Activated CD8-positive, alpha-beta T cell treated with anti-CD3 and anti-CD28 coated beads for 36 hours (primary cell): ENCODE results near the gene ADAM33. TPM values are rescaled to one million over a fixed set of nuclear protein-coding genes. Genes with fewer than 3 reads are reported as not detected.

Source experiments
- ATAC-seq: fragments of 200-7000 bp; cut with Tn5 transposase; one replicate; pipeline ENCODE4 v1.10.0; 2021; ENCODE audit warnings: mild to moderate bottlenecking, moderate library complexity
- CTCF ChIA-PET: fragments of 350-600 bp; sonication (Branson Sonifier 250); formaldehyde crosslinking; loops from one replicate; lab custom pipeline; 2021; ENCODE audit warnings: antibody characterized with exemption; lab: Charles Lee
- POLR2A ChIA-PET: fragments of 350-600 bp; sonication (Branson Sonifier 250); formaldehyde crosslinking; loops from one replicate; lab custom pipeline; 2021; ENCODE audit warnings: antibody characterized with exemption; lab: Charles Lee
- DNase-seq: peaks from one replicate; pipeline ENCODE4 v3.0.0-alpha.2; 2020
- H3K27ac Mint-ChIP-seq: one replicate; pipeline ENCODE4 v1.8.0; 2021; ENCODE audit warnings: mild to moderate bottlenecking, mixed read lengths
- H3K27me3 Mint-ChIP-seq: one replicate; pipeline ENCODE4 v1.8.0; 2021; ENCODE audit warnings: mixed read lengths
- H3K36me3 Mint-ChIP-seq: one replicate; pipeline ENCODE4 v1.8.0; 2021; ENCODE audit warnings: low read depth, mixed read lengths
- H3K4me1 Mint-ChIP-seq: one replicate; pipeline ENCODE4 v1.8.0; 2021; ENCODE audit warnings: low read depth, mixed read lengths
- H3K4me3 Mint-ChIP-seq: one replicate; pipeline ENCODE4 v1.8.0; 2021; ENCODE audit warnings: mild to moderate bottlenecking, moderate library complexity, mixed read lengths
- H3K9me3 Mint-ChIP-seq: one replicate; pipeline ENCODE4 v1.8.0; 2021; ENCODE audit warnings: mixed read lengths
- CTCF ChIP-seq: fragments of 200-600 bp; IDR thresholded peaks from one replicate; pipeline ENCODE4 v1.8.0; 2022; ENCODE audit warnings: antibody characterized with exemption, mild to moderate bottlenecking
- intact Hi-C: fragments of 100-400 bp; cut with micrococcal nuclease; formaldehyde crosslinking; loops from one replicate; pipeline ENCODE4 v1.10.0; 2022
- total RNA-seq, 2 experiments: library from RNA; stranded (reverse); gene quantifications; one replicate each; pipeline ENCODE4 v1.2.3, GENCODE V29; 2021

The ADAM33 gene
- total RNA-seq, 2 experiments from 2014 or later = not detected

GRCh38 chr20:3658019-3658715, 23.6 kb downstream of the ADAM33 start:
- TF ChIP-seq CTCF = no peak
- intact Hi-C loops = no loop called here
- Mint-ChIP-seq H3K9me3 (no peaks in the 10 kb centered on the region), H3K27ac (no peak overlapping the region), H3K4me1 (peaks cover 6% of the 10 kb centered on the region), H3K27me3 (peaks cover 34% of the 10 kb centered on the region), H3K36me3 (no peaks in the 10 kb centered on the region), H3K4me3 (no peak overlapping the region)
- no peak for ATAC-seq
- DNase-seq = no peak
- POLR2A ChIA-PET = no interaction called here
- CTCF ChIA-PET = interaction anchor here (1.1 to 1.5 kb wide), 3 partner anchors 10 to 53 kb away, joined by 3 to 5 read pairs (median 4); no protein-coding TSS in a partner anchor

GRCh38 chr20:3655131-3655405, 26.7 kb downstream of the ADAM33 start:
- H3K36me3 Mint-ChIP-seq = peaks cover 3% of the 10 kb centered on the region
- H3K27ac Mint-ChIP-seq = no peak overlapping the region
- ChIA-PET CTCF (interaction anchor here (0.7 to 1.7 kb wide), 3 partner anchors 22 to 56 kb away, joined by 3 to 7 read pairs (median 6); no protein-coding TSS in a partner anchor), POLR2A (no interaction called here)
- ATAC-seq (no peak), DNase-seq (no peak)
- H3K27me3 Mint-ChIP-seq = peaks cover 15% of the 10 kb centered on the region
- no peak for TF ChIP-seq CTCF
- H3K9me3 Mint-ChIP-seq = no peaks in the 10 kb centered on the region
- no peak overlapping the region for H3K4me3 Mint-ChIP-seq
- intact Hi-C loops = no loop called here
- peaks cover 6% of the 10 kb centered on the region for H3K4me1 Mint-ChIP-seq

GRCh38 chr20:3654326-3655130, 27.3 kb downstream of the ADAM33 start:
- intact Hi-C loops = no loop called here
- peaks cover 6% of the 10 kb centered on the region for H3K4me1 Mint-ChIP-seq
- peaks cover 4% of the 10 kb centered on the region for H3K36me3 Mint-ChIP-seq
- ATAC-seq (no peak), DNase-seq (no peak)
- H3K27me3 Mint-ChIP-seq = peaks cover 11% of the 10 kb centered on the region
- POLR2A ChIA-PET = interaction anchor here (0.7 kb wide), 1 partner anchor 18 kb away, joined by 3 read pairs; no protein-coding TSS in a partner anchor
- no peak overlapping the region for H3K4me3 Mint-ChIP-seq
- CTCF ChIA-PET = interaction anchor here (1.5 to 1.7 kb wide), 2 partner anchors 22 to 56 kb away, joined by 6 to 7 read pairs; no protein-coding TSS in a partner anchor
- H3K9me3 Mint-ChIP-seq = no peaks in the 10 kb centered on the region
- no peak for TF ChIP-seq CTCF
- H3K27ac Mint-ChIP-seq = no peak overlapping the region

- ATAC-seq = no peak
- peaks cover 5% of the 10 kb centered on the region for H3K27me3 Mint-ChIP-seq
Measured at GRCh38 chr20:3653921-3654320, 27.9 kb downstream of the ADAM33 start.

More at GRCh38 chr20:3653921-3654320, 27.9 kb downstream of the ADAM33 start:
- ChIA-PET POLR2A (interaction anchor here (0.7 kb wide), 1 partner anchor 19 kb away, joined by 3 read pairs; no protein-coding TSS in a partner anchor), CTCF (interaction anchor here (1.5 to 1.7 kb wide), 2 partner anchors 23 to 57 kb away, joined by 6 to 7 read pairs; no protein-coding TSS in a partner anchor)
- Mint-ChIP-seq H3K9me3 (no peaks in the 10 kb centered on the region), H3K36me3 (peaks cover 4% of the 10 kb centered on the region), H3K4me1 (peaks cover 3% of the 10 kb centered on the region), H3K4me3 (no peak overlapping the region), H3K27ac (no peak overlapping the region)
- no peak for DNase-seq
- TF ChIP-seq CTCF = no peak
- intact Hi-C loops = no loop called here
